ENCODE results near the gene CLCNKB.

The CLCNKB gene

DNA sequence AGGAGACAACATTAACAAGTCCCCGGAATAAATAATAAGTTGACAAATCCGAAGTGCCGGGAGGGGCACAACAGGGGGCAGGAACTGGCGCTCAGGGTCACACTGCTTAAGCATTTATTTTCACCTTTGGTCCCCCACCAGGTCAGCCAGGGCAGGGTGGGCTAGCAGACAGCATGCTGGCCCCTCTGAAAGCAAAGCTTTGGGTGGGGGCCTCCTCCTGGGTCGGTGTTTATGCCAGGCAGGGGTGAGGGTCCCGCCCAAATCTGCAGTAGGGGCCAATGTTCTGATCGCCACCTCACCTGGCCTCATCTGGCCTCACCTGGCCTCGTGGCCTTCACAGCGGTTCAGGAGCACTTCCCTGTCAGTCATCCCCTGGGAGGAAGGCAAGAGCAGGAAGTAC, 38.1 kb downstream of the CLCNKB start:
- Mint-ChIP-seq H3K27me3 (no peaks in the 10 kb centered on the region), H3K9me3 (no peaks in the 10 kb centered on the region), H3K4me3 (no peak overlapping the region), H3K36me3 (no peaks in the 10 kb centered on the region), H3K4me1 (peaks cover 19% of the 10 kb centered on the region), H3K27ac (no peak overlapping the region)
- ATAC-seq, result no peak

DNA sequence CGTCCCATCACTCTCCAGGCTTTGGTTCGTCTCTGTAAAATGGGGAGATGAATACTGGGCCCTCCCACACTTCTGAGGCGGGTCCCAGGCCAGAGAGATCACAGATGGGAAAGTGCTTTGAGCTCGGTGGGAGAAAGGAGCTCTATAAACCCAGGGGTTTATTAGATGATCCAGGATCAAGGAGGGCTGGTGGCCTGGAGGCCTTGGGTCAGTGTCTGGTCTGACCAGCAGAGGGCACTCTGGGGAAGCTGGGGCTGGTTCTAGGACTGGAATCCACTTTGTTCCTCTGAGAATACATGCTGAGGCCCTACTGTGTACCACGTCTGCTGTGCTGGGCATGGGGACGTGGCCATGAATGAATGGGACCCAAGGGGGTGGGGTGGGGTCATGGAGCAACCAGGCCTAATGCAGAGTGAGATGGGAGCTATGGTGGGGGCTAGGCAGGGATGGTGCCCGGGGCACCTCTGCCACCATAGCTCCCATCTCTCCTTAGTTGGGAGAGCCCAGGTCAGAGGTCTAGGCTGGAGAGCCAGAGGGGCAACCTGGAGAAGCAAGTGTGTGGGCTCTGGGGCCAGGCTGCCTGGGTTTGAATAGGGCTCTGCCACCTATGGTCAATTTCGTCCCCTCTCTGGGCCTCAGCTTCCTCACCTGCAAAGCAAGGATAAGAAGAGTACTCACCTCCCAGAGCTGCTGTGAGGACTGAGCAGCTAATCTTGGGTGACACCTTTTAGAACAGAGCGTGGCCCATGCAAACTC, 38.9 kb downstream of the CLCNKB start:
- H3K4me3 Mint-ChIP-seq, result no peak overlapping the region
- no peak for ATAC-seq

DNA sequence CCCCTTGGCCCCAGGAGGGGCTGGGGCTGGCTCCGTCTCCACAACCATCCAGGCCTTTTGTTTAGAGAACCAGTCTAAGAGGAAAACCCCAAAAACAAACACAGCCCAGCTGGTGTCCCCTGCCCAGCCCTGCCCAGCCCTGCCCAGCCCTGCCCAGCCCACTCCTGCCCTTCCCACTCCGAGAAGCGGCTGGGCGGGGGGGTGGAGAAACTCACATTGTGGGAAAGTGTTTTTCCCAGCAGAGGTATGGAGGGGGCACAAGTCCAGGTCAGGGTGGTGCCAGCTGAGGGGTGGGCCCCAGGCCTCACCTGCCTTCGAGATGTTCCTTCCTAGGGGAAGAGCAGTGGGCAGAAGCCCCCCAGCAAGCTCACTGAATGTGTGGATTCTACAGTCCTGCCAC, 39.9 kb downstream of the CLCNKB start:
- ATAC-seq, result no peak
- H3K36me3 Mint-ChIP-seq, result no peaks in the 10 kb centered on the region
- peaks cover 14% of the 10 kb centered on the region for H3K27me3 Mint-ChIP-seq
- peaks cover 13% of the 10 kb centered on the region for H3K4me1 Mint-ChIP-seq
- no peak overlapping the region for H3K27ac Mint-ChIP-seq
- H3K4me3 Mint-ChIP-seq, result no peak overlapping the region
- H3K9me3 Mint-ChIP-seq, result no peaks in the 10 kb centered on the region

More for the DNA sequence above, 38.9 kb downstream of the CLCNKB start:
- H3K9me3 Mint-ChIP-seq, result no peaks in the 10 kb centered on the region
- H3K4me1 Mint-ChIP-seq, result peaks cover 17% of the 10 kb centered on the region
- H3K36me3 Mint-ChIP-seq, result no peaks in the 10 kb centered on the region
- H3K27ac Mint-ChIP-seq, result no peak overlapping the region
- peaks cover 3% of the 10 kb centered on the region for H3K27me3 Mint-ChIP-seq

DNA sequence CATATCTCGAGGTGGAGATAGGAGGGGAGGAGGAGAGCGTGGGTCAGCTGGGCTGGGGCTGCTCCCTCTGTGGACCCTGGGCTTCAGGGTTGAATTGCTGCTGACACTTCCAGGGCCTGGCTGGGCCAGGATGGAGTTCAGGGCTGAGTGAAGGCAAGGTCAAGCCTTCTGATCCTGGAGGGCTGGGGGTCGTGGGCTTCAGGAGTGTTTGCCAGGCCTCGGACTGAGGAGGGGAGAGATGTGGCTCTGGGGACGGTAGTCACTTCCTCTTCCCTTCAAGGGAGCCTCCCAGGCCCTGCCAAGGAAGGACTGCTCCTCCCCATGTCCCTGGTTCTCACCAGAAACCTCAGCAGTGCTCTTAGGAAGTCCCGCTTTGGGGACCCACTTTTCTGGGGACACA, 41.9 kb downstream of the CLCNKB start:
- Mint-ChIP-seq H3K4me3 (no peak overlapping the region), H3K4me1 (peaks cover 16% of the 10 kb centered on the region), H3K27me3 (peaks cover 25% of the 10 kb centered on the region), H3K9me3 (no peaks in the 10 kb centered on the region), H3K36me3 (no peaks in the 10 kb centered on the region), H3K27ac (no peak overlapping the region)
- no peak for ATAC-seq

DNA sequence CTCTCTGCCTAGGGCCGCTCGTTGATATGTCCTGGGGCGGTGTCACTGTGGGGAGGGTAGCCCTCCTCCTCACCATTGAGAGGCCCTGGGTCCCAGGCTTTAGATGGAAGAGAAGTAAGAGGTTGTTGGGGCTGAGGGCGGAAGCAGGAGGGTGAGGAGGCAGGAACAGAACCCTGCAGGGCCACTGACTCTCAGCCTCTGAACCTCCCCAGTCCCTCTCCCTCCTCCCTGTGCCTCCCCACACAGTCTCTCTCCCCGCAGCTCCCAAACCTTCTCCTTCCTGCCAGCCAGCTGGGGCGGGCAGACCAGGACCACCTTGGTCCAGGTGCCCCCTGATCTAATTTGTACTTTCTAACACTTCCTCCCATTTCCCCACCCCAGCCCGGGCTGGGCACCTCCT, 44.2 kb downstream of the CLCNKB start:
- Mint-ChIP-seq H3K36me3 (no peaks in the 10 kb centered on the region), H3K9me3 (no peaks in the 10 kb centered on the region), H3K4me1 (peaks cover 16% of the 10 kb centered on the region), H3K4me3 (no peak overlapping the region), H3K27me3 (peaks cover 36% of the 10 kb centered on the region), H3K27ac (no peak overlapping the region)
- no peak for ATAC-seq

DNA sequence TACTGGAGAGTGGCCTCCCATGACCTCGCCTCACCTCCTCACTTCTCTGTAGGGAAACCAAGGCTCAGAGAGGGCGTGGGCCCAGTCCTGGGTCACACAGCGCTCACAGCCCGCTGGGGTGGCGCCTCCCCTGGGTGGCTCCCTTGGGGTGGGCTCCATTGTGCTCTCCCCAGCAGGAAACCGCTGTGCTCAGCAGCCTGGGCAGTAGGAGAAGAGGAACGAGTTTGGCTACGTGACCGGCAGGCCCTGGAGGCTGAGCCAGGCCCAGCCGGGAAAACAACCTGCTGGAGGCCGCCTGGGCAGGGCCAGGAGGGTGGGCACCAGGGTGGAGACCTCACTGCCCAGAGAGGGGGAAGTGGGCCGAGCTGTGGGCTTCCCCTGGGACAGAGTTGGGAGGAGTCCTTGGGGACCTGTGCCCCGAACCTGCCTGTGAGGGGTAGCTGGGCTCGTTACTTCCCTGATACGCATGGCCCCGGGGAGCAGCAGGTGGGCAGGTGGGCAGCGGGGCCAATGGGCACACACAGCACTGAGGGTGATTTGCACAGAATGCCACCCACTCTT, 44.8 kb downstream of the CLCNKB start:
- Mint-ChIP-seq H3K4me3 (no peak overlapping the region), H3K27me3 (peaks cover 41% of the 10 kb centered on the region), H3K27ac (no peak overlapping the region), H3K9me3 (no peaks in the 10 kb centered on the region), H3K36me3 (no peaks in the 10 kb centered on the region), H3K4me1 (peaks cover 16% of the 10 kb centered on the region)
- ATAC-seq, result no peak

DNA sequence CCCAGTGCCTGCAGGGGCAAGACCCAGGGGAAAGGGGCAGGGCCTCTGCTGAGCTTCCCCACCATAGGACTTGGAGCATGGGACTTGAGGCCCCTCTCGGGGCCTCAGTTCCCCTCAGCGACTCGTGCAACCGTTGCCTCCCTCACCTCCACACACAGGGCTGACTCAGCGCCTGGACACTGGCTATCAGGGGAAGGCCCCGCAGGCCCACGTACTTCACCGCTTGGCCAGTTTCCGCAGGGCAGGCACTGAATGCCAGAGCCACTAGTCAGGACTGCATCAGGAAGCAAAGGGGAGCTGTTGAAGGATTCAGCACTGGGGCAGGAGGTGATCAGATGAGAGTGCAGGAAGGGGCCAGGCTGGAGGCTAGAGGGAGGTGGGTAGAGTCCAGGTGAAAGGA, 45.4 kb downstream of the CLCNKB start:
- Mint-ChIP-seq H3K27me3 (peaks cover 41% of the 10 kb centered on the region), H3K9me3 (no peaks in the 10 kb centered on the region), H3K27ac (no peak overlapping the region), H3K4me1 (peaks cover 16% of the 10 kb centered on the region), H3K4me3 (no peak overlapping the region), H3K36me3 (no peaks in the 10 kb centered on the region)
- no peak for ATAC-seq

DNA sequence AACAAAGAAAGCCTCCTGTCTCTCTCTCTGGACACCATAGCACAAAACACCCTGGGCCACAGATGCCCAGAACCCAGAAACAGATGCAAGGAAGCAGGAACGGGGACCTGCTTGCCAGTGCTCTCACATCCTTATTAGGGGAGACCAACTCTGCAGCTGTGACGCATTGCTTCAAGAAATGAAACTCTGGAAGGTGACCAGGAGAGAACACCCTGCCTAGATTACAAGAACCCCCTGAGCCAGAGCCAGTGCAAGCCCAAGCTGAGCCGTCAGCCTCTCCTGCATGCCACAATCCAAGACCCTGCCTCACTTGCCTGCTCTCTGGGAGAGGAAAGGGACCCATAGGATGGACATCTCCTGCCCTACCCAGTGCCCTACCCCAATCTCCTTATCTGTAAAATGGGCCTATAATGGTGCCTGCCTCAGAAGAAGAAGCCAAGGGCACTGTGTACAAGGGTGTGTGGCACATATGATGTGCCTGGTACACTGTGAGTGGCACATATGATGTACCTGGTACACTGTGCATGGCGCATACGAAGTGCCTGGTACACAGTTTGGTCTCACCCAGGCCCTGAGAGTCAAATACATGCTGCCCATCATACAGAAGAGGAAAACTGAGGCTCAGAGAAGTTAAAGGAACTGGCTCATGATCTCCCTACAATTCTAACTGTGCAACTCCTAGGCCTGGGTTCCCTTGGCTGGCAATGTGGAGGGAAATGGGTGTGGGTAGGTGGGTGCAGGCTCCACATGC, 46.7 kb downstream of the CLCNKB start:
- ATAC-seq, result peak; percentile 66
- Mint-ChIP-seq H3K27ac (no peak overlapping the region), H3K9me3 (no peaks in the 10 kb centered on the region), H3K4me3 (no peak overlapping the region), H3K27me3 (peaks cover 48% of the 10 kb centered on the region), H3K36me3 (no peaks in the 10 kb centered on the region), H3K4me1 (peaks cover 16% of the 10 kb centered on the region)

DNA sequence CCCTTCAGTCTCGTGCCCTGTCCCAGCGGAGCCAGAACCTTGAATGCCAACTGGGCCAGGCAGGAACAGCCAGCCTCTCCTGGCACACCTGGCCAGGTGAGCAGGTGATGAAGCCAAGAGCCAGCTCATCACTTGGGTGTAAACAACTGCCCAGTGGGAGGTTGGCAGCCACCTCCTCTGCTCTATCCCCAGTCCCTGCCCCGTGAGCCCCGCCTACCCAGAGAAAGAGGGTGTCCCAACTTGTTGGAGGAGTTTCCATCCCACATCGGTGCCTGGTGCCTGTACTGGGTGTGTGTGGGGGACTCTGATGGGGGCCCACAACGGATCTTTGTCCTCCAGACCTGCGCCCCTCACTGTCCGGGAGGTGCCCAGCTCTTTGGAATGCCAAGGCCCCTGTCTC, 47.7 kb downstream of the CLCNKB start:
- Mint-ChIP-seq H3K9me3 (no peaks in the 10 kb centered on the region), H3K36me3 (no peaks in the 10 kb centered on the region), H3K27me3 (peaks cover 58% of the 10 kb centered on the region), H3K27ac (no peak overlapping the region), H3K4me3 (no peak overlapping the region), H3K4me1 (peaks cover 16% of the 10 kb centered on the region)
- no peak for ATAC-seq

DNA sequence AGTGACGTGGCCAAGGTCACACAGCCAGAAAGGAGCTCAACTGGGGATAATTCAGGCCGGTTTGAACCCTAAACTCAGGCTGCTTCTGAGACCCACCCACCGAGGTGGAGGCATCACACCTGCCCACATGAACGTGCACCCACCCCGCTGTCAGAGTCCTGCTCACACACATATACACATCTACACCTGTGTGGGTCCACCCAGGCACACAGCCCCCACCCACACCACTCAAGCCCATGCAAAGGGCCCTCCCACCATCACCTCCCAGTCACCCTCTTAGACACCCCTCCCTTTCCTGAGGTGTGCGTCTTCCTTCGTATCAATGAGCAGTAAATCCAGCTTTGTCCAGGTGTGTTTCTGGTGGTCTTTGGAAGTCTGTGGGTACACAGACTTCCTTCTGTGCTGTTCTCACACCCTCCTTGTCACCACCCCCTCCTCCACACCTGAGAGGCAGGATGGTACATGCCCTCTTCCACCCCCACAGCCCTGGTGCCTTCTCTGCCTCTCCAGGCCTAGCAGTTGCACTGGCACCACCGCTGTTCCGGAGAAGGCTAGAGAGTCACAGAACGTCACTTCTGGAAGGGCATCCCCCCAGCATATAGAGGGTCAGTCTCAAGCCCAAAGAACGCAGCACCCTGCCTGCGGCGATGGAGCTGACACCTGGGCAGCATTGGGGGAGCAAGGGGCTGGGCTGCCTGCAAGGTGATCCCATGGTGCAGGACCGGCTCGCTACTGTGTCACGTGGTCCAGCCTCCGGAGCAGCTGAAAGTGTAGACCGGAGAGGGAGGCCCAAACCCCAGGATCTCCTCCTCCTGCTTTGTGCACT, 48.7 kb downstream of the CLCNKB start:
- no peak overlapping the region for H3K27ac Mint-ChIP-seq
- no peak overlapping the region for H3K4me3 Mint-ChIP-seq
- ATAC-seq, result no peak
- peaks cover 16% of the 10 kb centered on the region for H3K4me1 Mint-ChIP-seq
- peaks cover 66% of the 10 kb centered on the region for H3K27me3 Mint-ChIP-seq
- H3K36me3 Mint-ChIP-seq, result no peaks in the 10 kb centered on the region
- no peaks in the 10 kb centered on the region for H3K9me3 Mint-ChIP-seq

DNA sequence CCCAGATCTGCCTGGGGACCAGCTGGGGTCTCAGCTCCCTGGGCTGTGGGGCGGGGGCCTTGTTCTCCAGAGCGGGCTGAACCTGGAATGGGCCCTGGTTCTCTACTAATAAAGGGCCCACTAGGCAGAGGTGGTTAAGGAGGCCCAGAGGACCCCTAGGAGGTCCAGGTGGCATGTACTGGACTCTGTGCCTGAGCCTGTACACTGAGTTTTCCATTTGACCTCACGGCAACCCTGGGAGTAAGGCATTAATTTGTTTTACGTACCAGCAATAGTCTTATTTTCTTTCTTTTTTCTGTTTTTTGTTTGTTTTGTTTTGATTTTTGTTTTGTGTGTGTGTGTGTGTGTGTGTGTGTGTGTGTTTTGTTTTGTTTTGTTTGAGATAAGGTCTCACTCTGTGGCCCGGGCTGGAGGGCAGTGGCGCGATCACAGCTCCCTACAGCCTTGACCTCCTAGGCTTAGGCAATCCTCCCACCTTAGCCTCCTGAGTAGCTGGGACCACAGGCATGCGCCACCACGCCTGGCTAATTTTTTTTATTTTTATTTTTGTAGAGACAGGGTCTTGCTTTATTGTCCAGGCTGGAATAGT, 49.4 kb downstream of the CLCNKB start:
- no peak for ATAC-seq
- Mint-ChIP-seq H3K4me3 (no peak overlapping the region), H3K9me3 (no peaks in the 10 kb centered on the region), H3K27me3 (peaks cover 61% of the 10 kb centered on the region), H3K4me1 (peaks cover 16% of the 10 kb centered on the region), H3K27ac (no peak overlapping the region), H3K36me3 (no peaks in the 10 kb centered on the region)

DNA sequence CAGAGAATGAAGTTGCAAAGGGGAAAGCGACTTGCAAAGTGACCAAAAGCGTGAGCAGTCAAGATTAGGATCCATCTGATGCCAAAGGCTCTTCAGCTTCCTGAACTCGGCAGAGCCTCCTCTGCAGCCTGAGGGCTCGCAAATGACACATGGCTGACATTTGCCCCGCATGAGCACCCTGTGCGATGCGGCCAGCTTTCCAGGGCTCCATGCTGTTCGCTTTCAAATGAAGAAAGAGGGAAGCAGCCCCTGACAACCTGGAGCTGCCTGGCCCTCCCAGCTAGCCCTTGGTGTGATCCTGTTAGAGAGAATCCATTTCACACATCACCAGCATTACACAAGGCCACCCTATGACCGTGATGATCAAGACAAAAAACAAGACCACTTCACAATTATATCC, 50.0 kb downstream of the CLCNKB start:
- no peak overlapping the region for H3K27ac Mint-ChIP-seq
- H3K4me1 Mint-ChIP-seq, result peaks cover 11% of the 10 kb centered on the region
- H3K9me3 Mint-ChIP-seq, result no peaks in the 10 kb centered on the region
- peaks cover 56% of the 10 kb centered on the region for H3K27me3 Mint-ChIP-seq
- ATAC-seq, result no peak
- H3K36me3 Mint-ChIP-seq, result no peaks in the 10 kb centered on the region
- no peak overlapping the region for H3K4me3 Mint-ChIP-seq

DNA sequence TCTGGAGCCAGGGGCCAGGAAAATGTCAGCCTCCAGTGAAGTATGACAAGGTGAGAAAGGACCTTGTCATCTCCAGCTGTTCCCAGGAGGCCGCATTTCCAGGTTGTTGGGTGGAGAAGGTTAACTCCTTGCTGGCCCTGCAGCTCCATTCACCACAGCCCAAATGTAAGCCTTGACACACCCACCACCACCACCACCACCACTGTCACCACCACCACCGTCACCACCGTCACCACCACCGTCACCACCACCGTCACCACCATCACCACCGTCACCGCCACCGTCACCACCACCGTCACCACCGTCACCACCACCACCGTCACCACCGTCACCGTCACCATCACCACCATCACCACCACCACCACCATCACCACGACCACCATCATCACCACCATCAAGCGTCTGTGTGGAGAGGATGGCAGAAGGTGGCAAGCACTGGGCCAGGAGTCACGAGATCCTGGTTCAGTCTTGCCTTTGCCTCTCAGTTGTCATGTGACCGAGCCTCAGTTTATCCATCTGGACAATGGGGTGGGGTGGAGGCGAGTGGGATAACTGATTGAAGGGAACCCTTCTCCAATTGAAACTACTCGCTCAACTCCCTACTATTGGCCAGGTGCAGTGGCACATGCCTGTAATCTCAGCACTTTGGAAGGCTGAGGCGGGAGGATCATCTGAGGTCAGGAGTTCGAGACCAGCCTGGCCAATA, 51.0 kb downstream of the CLCNKB start:
- no peaks in the 10 kb centered on the region for H3K36me3 Mint-ChIP-seq
- H3K4me3 Mint-ChIP-seq, result no peak overlapping the region
- H3K27me3 Mint-ChIP-seq, result peaks cover 46% of the 10 kb centered on the region
- no peak overlapping the region for H3K27ac Mint-ChIP-seq
- H3K9me3 Mint-ChIP-seq, result no peaks in the 10 kb centered on the region
- no peak for ATAC-seq
- H3K4me1 Mint-ChIP-seq, result peaks cover under 1% of the 10 kb centered on the region

DNA sequence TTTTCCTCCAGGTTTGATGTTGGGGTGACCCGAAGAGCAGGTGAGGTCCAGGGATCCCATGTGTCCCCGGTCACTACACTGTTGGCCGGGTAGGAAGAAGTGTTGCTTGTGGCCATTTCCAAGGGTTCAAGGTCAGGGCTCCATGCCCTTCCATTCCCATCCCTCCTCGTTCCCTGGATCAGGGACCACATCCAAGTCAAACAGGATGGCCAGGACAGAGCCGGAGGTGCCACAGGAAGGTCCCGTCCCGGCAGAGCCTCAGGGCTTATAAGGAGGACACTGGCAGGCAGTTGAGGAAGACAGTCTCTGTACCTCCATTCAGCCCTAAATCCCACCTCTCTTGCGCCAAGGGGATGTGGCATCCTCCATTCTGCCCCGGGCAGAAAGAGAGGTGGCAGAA, 51.9 kb downstream of the CLCNKB start:
- no peak for ATAC-seq
- H3K27ac Mint-ChIP-seq, result no peak overlapping the region
- H3K9me3 Mint-ChIP-seq, result no peaks in the 10 kb centered on the region
- no peak overlapping the region for H3K4me3 Mint-ChIP-seq
- H3K4me1 Mint-ChIP-seq, result no peaks in the 10 kb centered on the region
- peaks cover 45% of the 10 kb centered on the region for H3K27me3 Mint-ChIP-seq
- H3K36me3 Mint-ChIP-seq, result no peaks in the 10 kb centered on the region
